MG63 (cell line): ENCODE data around the gene SLC32A1. TPM values are rescaled to one million over a fixed set of nuclear protein-coding genes. Genes with fewer than 3 reads are reported as not detected.

ENCODE experiments used
- DNase-seq: peaks from one replicate; pipeline ENCODE4 v3.0.0-alpha.2; 2020
- H3K27me3 ChIP-seq: fragments of 250-450 bp; sonication (Bioruptor Pico); 2 replicates; pipeline ENCODE4 v1.5.1; 2020; ENCODE audit warnings: mild to moderate bottlenecking, moderate library complexity
- H3K36me3 ChIP-seq: fragments of 250-450 bp; sonication (Bioruptor Pico); 2 replicates; pipeline ENCODE4 v1.5.1; 2020; ENCODE audit warnings: mild to moderate bottlenecking, moderate library complexity
- H3K4me3 ChIP-seq: fragments of 250-450 bp; sonication (Bioruptor Pico); 2 replicates; pipeline ENCODE4 v1.5.1; 2020; ENCODE audit warnings: mild to moderate bottlenecking, moderate library complexity
- H3K9me3 ChIP-seq: fragments of 250-450 bp; sonication (Bioruptor Pico); 2 replicates; pipeline ENCODE4 v1.5.1; 2020; ENCODE audit warnings: mild to moderate bottlenecking, moderate library complexity
- total RNA-seq: library from RNA; depleted of rRNA; stranded (reverse); fragments of >200 nt; shearing (Covaris generic); gene quantifications from 2 replicates; pipeline ENCODE4 v1.2.3, GENCODE V29; 2014; ENCODE audit warnings: low replicate concordance; rRNA removed

SLC32A1 gene
- not detected in 2 replicates for total RNA-seq

GRCh38 chr20:38723848-38724625 lies at the start of gene SLC32A1:
Gene SLC32A1 (plus strand): TSS chr20:38724486. CDS start chr20:38724725, 239 bp downstream.
- no peak for DNase-seq
- Histone ChIP-seq H3K27me3 (peaks cover 100% of the 10 kb centered on the region), H3K36me3 (no peaks in the 10 kb centered on the region), H3K4me3 (no peak within 1 kb of the TSS), H3K9me3 (no peaks in the 10 kb centered on the region)

GRCh38 chr20:38674765-38675133 lies 49.5 kb upstream of the SLC32A1 start:
- Histone ChIP-seq H3K4me3 (no peak overlapping the region), H3K36me3 (no peaks in the 10 kb centered on the region)

GRCh38 chr20:38676576-38676975 lies 47.7 kb upstream of the SLC32A1 start:
- Histone ChIP-seq H3K9me3 (no peaks in the 10 kb centered on the region), H3K27me3 (peaks cover 16% of the 10 kb centered on the region), H3K4me3 (no peak overlapping the region), H3K36me3 (no peaks in the 10 kb centered on the region)
- no peak for DNase-seq

More at GRCh38 chr20:38674765-38675133, 49.5 kb upstream of the SLC32A1 start:
- no peaks in the 10 kb centered on the region for H3K9me3 ChIP-seq
- peaks cover 16% of the 10 kb centered on the region for H3K27me3 ChIP-seq
- DNase-seq = no peak

- Histone ChIP-seq H3K27me3 (no peaks in the 10 kb centered on the region; the same call in 1 of the 2 replicates), H3K4me3 (no peak overlapping the region), H3K9me3 (no peaks in the 10 kb centered on the region), H3K36me3 (no peaks in the 10 kb centered on the region)
- no peak for DNase-seq
Observed at GRCh38 chr20:38680500-38681306, 43.6 kb upstream of the SLC32A1 start.

- DNase-seq = no peak
- Histone ChIP-seq H3K36me3 (no peaks in the 10 kb centered on the region), H3K9me3 (no peaks in the 10 kb centered on the region; the same call in 1 of the 2 replicates), H3K27me3 (peaks cover 5% of the 10 kb centered on the region; the same call in 1 of the 2 replicates), H3K4me3 (no peak overlapping the region)
Observed at GRCh38 chr20:38685271-38685670, 39.0 kb upstream of the SLC32A1 start.

- peak; percentile 59 for DNase-seq
- peaks cover 5% of the 10 kb centered on the region; the same call in 1 of the 2 replicates for H3K27me3 ChIP-seq
- no peak overlapping the region for H3K4me3 ChIP-seq
- no peaks in the 10 kb centered on the region for H3K36me3 ChIP-seq
- H3K9me3 ChIP-seq = no peaks in the 10 kb centered on the region; the same call in 1 of the 2 replicates
Observed at GRCh38 chr20:38685853-38686473, 38.3 kb upstream of the SLC32A1 start.

GRCh38 chr20:38692436-38693411 lies 31.6 kb upstream of the SLC32A1 start:
- DNase-seq = peak; percentile 38
- Histone ChIP-seq H3K27me3 (peaks cover 10% of the 10 kb centered on the region), H3K4me3 (no peak overlapping the region), H3K36me3 (no peaks in the 10 kb centered on the region), H3K9me3 (no peaks in the 10 kb centered on the region; the same call in 1 of the 2 replicates)

- Histone ChIP-seq H3K27me3 (peaks cover 45% of the 10 kb centered on the region), H3K9me3 (no peaks in the 10 kb centered on the region), H3K4me3 (no peak overlapping the region), H3K36me3 (no peaks in the 10 kb centered on the region)
- DNase-seq = no peak
Observed at GRCh38 chr20:38697306-38697705, 27.0 kb upstream of the SLC32A1 start.

- no peak overlapping the region for H3K4me3 ChIP-seq
- H3K36me3 ChIP-seq = no peaks in the 10 kb centered on the region
- DNase-seq = no peak
- H3K27me3 ChIP-seq = peaks cover 47% of the 10 kb centered on the region
- H3K9me3 ChIP-seq = no peaks in the 10 kb centered on the region
Observed at GRCh38 chr20:38698541-38698940, 25.7 kb upstream of the SLC32A1 start.

GRCh38 chr20:38700141-38700540 lies 24.1 kb upstream of the SLC32A1 start:
- Histone ChIP-seq H3K27me3 (peaks cover 55% of the 10 kb centered on the region), H3K9me3 (no peaks in the 10 kb centered on the region), H3K4me3 (no peak overlapping the region), H3K36me3 (no peaks in the 10 kb centered on the region)
- no peak for DNase-seq

GRCh38 chr20:38700926-38701325 lies 23.4 kb upstream of the SLC32A1 start:
- Histone ChIP-seq H3K27me3 (peaks cover 55% of the 10 kb centered on the region), H3K4me3 (no peak overlapping the region), H3K9me3 (no peaks in the 10 kb centered on the region), H3K36me3 (no peaks in the 10 kb centered on the region)
- no peak for DNase-seq

- Histone ChIP-seq H3K9me3 (no peaks in the 10 kb centered on the region), H3K36me3 (no peaks in the 10 kb centered on the region), H3K4me3 (no peak overlapping the region), H3K27me3 (peaks cover 52% of the 10 kb centered on the region)
- DNase-seq = no peak
Observed at GRCh38 chr20:38703526-38703925, 20.8 kb upstream of the SLC32A1 start.

GRCh38 chr20:38704136-38704535 lies 20.1 kb upstream of the SLC32A1 start:
- H3K36me3 ChIP-seq = no peaks in the 10 kb centered on the region
- no peaks in the 10 kb centered on the region for H3K9me3 ChIP-seq
- no peak overlapping the region for H3K4me3 ChIP-seq
- H3K27me3 ChIP-seq = peaks cover 52% of the 10 kb centered on the region
- no peak for DNase-seq

- H3K36me3 ChIP-seq = no peaks in the 10 kb centered on the region
- DNase-seq = no peak
Observed at GRCh38 chr20:38706509-38706908, 17.8 kb upstream of the SLC32A1 start.

GRCh38 chr20:38714308-38714707 lies 10.0 kb upstream of the SLC32A1 start:
- no peaks in the 10 kb centered on the region for H3K9me3 ChIP-seq
- H3K4me3 ChIP-seq = no peak overlapping the region
- H3K36me3 ChIP-seq = no peaks in the 10 kb centered on the region
- peaks cover 70% of the 10 kb centered on the region for H3K27me3 ChIP-seq
- DNase-seq = no peak

More at GRCh38 chr20:38706509-38706908, 17.8 kb upstream of the SLC32A1 start:
- Histone ChIP-seq H3K4me3 (no peak overlapping the region), H3K27me3 (peaks cover 37% of the 10 kb centered on the region), H3K9me3 (no peaks in the 10 kb centered on the region)

GRCh38 chr20:38715646-38716045 lies 8.6 kb upstream of the SLC32A1 start:
- H3K36me3 ChIP-seq = no peaks in the 10 kb centered on the region
- peaks cover 79% of the 10 kb centered on the region for H3K27me3 ChIP-seq
- H3K9me3 ChIP-seq = no peaks in the 10 kb centered on the region
- no peak overlapping the region for H3K4me3 ChIP-seq
- no peak for DNase-seq
